Dedifferentiated amniotic fluid mesenchymal stem cell (primary cell): ENCODE measurements around the gene SLX9.

Experiments
- DNase-seq: peaks from one replicate; pipeline ENCODE4 v3.0.0-alpha.2; 2016; ENCODE audit errors: extremely low spot score

The SLX9 gene

DNA sequence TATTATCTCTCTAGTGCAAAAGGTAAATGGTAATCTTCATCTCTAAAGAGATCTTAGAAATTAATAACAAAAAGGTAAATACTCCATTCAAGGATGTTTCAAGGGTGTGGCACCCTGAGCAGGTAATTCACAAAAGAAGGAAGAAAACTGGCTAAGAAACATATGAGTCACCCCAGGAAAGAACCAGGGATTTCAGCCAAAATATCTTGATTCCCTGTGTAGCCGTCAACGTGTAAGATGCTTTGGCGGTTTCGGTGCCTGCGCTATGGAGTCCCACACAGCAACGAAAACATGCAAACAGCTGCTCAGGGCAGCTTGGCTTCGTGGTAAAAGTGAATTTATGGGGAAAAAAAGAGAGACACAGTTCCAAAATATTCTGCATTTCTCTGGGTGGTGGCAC, 22.9 kb upstream of the SLX9 start:
- no peak for DNase-seq

DNA sequence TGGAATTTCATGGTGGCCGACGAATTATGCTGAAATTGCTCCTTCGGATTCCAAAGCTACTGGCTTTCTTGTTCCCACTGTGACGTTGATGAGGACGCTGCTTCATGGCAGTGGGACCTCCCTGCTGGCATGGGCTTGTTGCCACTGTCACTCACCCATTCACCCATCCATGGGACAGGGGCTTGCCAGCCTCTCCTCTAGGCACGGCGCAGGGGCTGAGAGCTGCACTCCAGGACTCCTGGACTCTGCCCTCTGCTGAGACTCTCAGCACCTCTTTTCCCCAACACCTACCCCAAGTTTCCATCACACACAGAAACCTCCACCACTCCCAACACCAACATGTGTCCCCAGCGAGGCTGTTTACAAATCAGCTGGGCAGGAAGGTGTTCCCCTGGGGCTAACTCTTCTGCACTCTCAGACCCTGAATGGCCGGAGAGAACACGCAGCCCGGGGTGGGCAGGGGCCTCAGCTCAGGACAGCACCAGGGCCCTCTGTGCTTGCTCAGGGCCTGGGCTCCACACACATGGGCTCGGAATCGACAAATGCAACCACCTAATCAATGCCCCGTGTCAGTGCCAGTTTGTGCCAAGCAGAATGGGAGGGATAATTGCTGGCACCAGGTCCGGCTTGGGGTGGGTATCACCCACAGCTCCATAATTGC, 22.3 kb upstream of the SLX9 start:
- DNase-seq, result no peak

DNA sequence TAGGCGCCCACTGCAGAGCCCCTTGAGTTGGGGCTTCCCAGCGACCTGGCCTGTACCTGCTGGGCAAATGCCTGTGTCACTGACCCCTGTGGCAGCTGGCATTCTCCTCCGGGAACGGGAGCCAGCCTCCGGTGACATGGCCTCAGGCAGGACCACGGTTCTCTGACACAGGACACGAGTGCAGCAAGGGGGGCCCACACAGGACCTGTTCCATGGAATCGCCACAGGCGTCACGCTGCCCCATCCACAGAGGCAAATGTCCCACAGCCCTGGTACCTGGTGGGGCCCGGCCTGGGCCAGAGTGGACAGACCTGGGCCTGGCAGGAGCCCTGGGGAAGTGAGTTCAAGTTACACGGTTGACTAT, 21.7 kb upstream of the SLX9 start:
- no peak for DNase-seq

DNA sequence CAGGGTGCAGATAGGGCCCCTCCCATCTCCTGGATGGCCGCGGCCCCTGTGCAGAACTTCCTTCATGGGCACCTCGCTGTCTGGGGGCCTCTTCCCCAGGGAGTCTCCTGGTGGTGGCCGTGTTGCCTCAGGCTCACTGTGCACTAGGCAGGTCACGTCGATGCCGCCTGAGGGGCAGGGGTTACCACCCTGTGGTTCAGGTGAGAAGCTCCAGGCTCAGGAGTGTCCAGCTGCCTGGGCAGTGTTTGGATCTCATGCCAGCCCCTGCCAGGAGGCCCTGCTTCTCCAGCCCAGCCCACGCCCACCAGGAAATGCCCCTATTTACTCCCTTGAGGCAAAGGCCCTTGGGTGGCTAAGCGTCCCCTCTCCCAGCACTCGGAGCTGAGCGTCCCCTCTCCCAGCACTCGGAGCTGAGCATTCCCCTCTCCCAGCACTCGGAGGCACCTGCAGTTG, 21.2 kb upstream of the SLX9 start:
- DNase-seq, result no peak

DNA sequence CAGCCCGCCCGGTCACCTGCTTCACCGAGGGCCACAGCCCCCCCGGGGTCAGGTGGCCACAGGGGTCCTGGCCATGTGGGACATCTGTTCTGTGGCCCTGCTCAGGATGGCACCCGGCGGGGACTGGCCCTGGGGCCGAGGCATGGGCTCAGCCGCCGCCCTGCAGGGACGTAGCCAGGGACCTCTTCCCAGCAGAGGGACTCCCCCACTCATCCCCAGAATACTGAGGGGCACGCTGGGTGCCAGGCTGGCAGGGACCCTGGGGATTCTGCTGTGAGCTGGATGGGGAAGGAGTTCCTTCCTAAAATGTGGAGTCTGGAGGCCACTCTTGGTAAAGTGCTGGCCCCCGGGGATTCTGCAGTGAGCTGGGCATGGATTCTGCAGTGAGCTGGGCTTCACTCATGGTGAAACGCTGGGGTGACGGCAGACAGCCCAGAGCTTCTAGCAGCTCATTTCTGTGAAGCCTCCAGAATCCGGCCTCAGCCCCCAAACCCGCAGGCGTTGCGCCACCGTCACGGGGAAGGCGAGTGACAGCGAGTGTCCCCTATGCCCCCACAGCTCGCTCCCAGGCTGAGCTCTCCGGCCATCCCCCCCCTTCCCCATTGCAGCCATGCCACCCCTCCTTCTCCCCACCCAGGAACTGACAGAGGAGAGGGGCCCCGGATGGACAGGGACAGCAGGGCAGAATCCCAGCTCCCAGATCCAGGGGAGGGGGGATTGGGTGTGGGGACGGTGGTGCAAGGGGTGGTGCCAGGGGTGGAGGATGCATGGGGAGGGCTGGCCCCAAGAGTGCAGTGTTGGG, 20.5 kb upstream of the SLX9 start:
- DNase-seq, result no peak

DNA sequence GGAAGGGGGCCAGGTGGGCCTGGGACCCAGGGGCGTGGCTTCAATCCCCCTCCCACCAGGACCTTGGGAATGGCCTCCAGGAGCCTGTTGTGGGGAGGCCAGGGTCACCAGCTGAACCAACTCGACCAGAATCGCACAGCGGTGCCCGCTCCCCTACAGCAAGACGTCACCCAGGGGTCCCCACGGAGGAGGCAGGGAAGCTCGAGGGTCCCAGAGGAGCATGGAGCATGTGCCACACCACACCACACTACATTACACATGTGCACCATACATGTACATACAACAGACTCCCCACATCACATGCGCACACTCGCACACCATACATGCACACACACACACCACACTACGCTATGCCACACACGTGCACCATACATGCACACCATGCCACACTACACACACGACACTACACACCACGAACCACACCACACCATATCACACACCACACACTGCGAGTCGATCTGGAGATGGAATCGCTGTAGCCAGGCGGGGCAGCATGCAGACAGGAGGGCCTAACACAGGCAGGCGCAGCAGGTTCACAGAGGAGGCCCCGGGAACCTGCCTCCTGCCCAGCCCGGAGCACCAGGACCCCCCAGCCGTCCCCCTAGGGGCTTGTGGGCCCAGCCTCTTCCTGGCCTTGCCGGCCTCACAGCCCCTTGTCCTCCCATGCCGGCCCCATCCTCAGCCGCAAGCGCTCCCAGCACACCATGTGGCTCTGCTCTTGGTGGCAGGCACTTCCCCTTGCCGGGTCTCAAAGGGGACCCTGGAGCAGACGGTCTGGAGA, 19.7 kb upstream of the SLX9 start:
- DNase-seq, result no peak

DNA sequence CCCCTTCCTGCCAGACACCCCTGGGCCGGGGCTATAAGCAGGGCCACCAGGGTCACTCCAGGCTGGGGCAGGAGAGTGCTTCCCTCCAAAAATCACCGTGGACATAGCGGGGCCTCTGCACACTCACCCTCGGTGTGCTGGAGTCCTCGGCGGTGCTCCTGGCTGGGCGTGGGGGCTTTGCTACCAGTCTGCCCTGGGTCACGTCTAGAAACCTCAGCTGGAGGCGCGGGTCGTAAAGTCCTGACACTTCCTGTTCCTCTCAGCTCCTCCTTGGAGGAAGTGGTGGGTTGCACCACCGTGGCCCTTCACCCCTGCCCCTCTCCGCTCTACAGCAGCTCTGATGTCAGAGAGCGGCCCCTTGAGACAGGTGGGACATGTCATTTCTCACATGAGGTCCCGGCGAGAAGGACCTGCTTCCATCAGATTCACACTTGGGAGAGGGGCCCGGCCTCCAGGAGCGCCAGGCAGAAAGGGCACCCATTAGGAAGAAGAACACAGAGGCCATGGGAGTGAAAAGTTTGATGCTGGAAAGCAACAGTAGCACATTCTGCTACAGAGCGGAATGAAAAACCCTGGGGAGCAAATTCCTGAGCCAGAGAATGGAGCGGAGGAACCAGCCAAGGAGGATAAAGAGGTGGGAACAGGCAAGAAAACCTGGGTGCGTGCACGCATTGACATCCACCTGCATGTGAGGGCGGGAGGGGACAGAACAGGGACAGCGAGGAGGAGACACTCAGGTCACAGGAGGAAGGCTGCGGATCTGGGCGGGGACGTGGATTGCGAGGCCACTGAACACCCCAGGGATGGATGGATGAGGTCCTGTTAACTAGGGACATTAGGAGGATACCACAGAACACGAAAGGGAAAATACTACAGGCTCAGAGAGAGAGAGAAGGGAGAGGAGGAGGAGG, 18.9 kb upstream of the SLX9 start, which contains the start of gene ITGB2:
TSS of gene ITGB2 (minus strand) at position 206 of the 911 bp plus-strand sequence. CDS start 10,117 bp downstream, outside the sequence.
- no peak for DNase-seq

DNA sequence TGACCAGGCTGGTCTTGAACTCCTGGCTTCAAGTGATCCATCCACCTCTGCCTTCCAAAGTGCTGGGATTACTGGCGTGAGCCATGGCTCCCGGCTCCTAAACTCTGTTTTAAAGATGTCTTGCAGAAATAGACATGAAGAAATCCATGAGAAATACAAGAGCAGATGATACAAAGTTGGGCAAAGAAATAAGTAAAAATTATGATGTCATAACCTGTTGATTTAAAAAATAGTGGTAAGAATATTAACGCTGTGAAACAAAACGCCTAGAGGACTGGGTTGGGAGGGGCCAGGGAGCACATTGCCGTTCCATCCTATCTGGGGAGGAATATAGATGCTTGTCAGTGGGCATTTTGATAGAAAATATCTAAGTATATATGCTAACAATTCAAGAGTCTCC, 17.9 kb upstream of the SLX9 start:
- DNase-seq, result no peak

DNA sequence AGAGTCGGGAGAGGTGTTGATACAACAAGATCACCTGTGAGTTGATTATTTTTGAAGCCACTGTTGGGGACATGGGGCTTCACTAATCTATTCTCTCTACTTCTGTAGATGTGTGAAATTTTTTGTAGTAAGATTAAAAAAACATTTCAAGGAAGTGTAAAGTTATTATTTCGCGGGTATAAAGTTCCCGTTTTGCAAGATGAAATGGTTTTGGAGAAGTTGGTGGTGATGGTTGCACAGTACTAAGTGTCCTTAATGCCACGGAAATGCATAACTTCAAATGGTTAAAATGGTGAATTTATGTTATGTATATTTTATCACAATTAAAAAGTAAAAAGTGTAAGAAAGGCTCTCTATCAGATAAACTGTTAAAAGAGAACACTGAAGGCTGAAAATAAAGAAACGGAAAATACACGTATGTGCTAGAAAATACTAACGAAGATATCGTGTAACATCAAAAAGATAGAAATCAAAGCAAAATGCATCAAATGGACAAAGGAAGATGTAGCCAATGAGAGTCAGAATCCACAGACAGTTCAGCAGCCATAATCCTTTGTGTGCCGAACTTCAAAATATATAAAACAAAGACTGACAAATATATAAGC, 16.2 kb upstream of the SLX9 start:
- no peak for DNase-seq

DNA sequence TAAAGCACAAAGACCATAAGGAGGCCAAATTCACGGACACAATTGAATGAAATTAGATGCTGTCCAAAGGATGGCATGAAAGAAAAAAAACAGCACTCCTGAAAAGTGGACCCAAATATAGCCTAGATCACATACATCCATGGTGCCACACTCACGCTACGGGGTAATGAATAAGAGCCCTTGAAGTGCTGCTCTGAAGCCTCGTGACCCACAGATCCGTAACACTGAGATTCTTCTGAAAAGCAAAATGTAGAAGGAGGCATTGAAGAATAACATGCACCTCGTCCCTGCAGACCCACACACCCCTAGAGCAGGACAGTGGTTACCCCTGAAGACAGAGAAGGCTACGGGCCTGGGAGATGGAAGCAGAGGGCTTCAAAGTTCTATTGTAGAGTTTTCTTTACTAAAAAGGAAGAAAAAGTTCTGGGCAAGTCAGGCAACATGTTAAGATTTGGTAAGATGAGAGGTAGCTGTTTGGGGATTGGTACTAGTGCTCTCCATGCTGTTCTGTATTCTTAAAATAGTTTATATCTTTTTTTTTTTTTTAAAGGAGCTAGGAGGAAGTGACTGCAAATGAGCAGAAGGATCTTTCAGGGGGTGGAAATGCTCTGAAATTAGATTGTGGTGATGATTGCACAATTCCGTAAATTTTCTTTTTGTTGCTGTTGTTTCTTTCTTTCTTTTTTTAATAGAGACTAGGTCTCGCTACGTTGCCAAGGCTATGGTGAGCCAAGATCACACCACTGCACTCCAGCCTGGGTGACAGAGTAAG, 15.0 kb upstream of the SLX9 start:
- peak; percentile 22 for DNase-seq

DNA sequence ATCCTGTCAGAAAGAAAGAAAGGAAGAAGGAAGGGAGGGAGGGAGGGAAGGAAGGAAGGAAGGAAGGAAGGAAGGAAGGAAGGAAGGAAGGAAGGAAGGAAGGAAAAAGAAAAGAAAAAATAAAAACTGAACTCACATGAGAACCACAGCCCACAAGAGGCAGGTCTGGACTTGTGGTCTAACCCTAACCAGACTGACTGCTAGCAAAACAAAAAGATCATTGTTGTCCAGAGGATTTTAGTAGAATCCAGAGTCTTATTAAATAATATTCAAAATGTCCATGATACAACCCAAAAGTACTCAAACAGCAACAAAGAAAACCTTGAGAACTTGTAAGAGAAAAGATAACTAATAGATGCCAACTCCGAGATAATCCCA, 14.5 kb upstream of the SLX9 start:
- no peak for DNase-seq

DNA sequence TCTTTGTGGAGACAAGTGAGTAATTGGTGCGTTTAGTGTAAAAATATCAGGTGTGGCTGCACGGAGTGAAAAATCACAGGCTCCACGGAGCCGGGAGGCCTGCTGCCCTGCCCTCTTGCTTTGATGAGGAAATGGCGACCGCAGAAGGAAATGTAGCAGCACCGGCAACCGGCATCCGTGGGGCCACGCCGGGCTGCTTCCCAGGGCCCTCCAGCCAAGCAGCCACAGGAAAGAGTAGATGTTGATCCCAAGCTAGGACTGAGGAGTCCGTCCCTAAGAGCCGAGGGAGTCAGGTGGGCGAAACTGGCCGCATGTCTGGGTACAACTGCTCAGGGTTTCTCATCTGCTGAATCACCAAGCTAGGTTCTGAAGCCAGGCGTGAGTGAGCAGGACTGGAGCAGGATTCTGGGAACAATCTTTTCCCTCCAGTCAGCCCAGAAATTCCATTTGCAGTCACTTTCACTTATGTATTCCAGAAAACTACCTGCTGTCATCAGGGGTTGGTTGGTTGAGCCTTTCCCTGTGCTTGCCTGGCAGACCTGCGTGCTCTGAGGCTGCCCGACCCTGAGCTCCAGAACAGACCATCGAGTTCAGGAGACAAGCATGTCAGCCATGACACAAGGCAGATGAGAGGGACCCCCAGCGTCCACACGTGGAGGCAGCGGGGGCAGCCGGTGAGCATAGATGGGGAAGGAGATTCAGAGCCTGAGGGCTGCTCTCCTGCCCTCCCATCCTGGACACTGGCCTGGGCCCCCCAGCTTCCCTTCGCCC, 13.3 kb upstream of the SLX9 start:
- DNase-seq, result no peak

DNA sequence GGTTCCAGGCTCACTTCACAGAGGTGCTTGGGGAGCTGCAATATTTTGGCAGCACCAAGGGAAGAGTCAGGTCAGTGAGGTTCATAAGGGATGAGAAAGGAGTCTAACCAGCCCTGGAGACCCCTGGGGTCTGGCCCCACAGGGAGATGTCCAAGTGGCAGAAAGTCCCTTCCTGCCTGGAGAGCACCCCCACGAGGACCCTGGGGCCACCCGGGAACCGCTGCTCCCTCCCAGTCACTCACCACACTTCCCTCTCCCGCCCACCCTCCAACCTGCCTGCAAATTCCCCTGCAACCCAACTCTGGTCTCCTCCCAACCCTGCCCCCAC, 12.6 kb upstream of the SLX9 start:
- no peak for DNase-seq

DNA sequence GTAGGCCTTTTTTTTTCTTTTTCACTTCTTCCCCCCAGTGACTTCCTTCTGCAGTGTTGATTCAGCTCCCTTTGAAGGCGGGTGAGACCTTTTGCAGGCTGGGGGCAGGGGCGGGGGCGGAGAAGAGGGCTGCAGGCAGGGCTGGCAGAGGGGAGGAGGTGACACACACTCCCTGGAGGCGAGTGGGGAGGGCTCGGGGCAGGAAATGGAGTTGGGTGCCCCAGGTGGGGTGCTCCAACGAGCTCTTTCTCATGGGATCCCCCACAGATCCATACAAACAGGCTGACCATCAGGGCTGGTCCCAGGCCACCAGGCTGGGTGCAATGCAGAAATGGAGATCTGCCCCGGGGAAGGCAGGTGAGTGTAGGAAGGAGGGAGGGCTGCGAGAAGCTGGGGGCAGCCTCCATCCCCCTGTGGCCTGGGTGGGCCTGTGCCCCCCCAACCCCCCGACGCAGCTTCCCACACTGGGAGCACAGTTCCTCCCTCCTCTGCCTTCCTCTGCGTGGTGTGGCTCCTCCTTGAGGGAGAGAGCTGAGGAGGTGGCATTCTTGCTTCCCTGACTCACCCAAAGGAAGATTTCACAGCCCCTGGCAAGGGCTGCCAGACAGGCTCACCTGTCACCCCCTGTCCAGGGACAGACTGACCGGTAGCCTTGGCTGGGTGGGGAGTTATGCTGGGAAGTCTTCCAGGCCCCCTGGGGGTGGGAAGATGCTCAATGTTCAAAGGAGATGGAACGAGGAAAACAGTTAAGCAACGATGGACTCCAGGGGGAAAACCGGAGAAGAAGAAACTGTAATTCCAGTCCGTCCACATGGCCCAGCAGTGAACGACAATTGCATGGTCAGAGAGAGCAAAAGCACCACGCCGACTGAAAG, 12.0 kb upstream of the SLX9 start:
- peak; percentile 36 for DNase-seq

DNA sequence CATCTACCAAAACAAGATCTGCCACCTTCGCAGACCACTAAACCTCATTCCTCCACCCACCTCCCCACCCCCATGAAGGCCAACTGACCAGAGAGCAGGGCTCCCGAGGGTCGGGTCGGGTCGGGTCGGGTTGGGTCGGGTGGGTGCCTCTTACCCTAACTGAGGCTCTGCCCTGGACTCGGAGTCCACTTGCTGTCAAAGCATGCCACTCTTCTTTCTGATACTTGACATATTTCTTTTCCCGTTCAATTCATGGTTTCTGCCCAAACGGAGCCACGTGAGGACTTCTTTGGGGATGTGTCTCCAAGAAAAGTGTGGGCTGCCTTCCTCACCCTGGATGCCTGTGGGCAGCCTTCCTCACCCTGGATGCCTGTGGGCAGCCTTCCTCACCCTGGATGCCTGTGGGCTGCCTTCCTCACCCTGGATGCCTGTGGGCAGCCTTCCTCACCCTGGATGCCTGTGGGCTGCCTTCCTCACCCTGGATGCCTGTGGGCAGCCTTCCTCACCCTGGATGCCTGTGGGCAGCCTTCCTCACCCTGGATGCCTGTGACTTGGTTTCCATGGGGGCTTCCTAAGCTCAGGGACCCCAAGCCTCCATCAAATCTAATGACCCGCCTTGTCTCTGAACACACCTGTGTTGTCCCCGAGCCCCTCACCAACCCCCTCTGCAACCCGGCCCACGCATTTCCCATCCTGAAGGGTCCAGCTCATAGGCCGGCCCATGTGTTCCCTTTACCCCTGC, 11.2 kb upstream of the SLX9 start:
- DNase-seq, result peak; percentile 49

DNA sequence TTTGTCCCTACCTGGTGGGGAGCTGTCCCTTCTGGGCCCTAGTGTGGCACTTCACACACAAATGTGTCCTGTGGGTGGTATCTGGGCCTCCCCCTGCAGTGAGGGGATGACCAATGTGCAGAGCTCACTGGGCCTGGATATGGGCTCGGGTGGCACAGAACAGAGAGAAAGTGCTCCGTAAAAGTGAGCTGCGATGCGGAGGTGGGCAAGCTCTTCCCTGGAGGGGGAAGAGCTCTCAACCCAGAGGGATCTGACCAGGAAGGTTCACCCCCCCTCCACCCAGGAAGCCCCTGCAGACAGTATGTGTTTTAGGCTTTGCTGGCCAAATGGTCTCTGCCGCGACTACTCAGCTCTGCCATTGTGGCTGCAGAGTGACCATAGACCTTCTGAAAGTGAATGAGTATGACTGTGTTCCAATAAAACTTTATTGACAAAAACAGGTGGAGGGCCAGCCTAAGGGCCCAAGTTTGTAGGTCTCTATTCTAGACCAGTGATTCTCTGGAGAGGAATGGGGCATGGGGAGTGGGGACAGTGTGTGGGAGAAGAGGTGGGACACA, 10.5 kb upstream of the SLX9 start:
- no peak for DNase-seq

DNA sequence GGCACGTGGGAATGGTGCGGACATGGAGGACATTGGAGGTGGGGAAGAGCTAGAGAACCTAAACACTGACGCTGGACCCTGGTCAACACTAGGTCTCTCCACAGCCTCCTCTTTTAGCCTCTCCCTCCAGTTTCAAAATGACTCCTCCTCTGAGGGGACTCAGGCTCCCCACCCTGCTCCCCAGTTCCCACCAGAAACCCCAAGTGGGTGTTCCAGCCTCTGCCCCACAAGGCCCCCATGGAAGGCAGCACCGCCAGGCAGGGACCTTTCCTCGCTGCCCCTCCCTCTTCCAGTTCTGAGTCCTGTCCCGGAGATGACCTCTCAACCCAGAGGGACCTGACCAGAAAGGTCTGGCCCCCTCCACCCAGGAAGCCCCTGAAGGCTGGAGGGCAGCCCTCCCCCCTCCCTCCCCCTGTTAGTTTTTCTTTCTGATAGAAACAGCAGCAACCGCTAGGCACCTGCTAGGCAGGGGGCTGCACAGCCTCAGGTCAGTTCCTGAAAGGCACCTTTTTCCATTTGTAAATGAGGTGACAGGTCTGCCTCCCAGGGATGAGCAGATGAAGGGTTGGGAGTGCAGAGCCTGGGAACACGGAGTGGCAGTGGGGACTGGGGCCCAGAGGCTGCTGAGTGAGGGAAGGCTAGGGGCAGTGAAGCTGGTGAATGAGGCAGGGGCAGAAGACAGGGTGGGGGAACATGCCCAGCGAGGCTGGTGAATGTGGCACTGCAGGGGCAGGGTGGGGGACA, 9.9 kb upstream of the SLX9 start:
- no peak for DNase-seq
